Thyroid gland (tissue), 4 donors: ENCODE results near the gene C11orf65. TPM values are rescaled to one million over a fixed set of nuclear protein-coding genes. Genes with fewer than 3 reads are reported as not detected.
"Not testable (repeated sequence)": the region's sequence is repeated elsewhere in the genome, so short reads cannot be mapped to it uniquely, and the experiment has no call there.

Source experiments
- DNase-seq, 2 donors: peaks; one replicate each; pipeline ENCODE4 v3.0.0-alpha.2; 2019
- H3K27ac ChIP-seq, 3 donors: fragments of 200-600 bp; sonication (generic); 1 replicate in 2 of 3; 2 replicates in 1 of 3; pipeline ENCODE4 v1.5.1; 2016 to 2019; ENCODE audit warnings: mild to moderate bottlenecking in 1 of 3, moderate library complexity in 1 of 3
- H3K27me3 ChIP-seq: fragments of 200-600 bp; sonication (generic); one replicate; pipeline ENCODE4 v1.5.1; 2019
- H3K36me3 ChIP-seq, 2 donors: fragments of 200-600 bp; sonication (generic); one replicate each; pipeline ENCODE4 v1.5.1; 2016 to 2019
- H3K4me1 ChIP-seq, 2 donors: fragments of 200-600 bp; sonication (generic); one replicate each; pipeline ENCODE4 v1.5.1; 2017 to 2019
- H3K4me3 ChIP-seq, 3 donors: fragments of 200-600 bp; sonication (generic); replicated peaks in 1 of 3; 1 replicate in 2 of 3; 2 replicates in 1 of 3; pipeline ENCODE4 v1.5.1; 2016; ENCODE audit warnings: mild to moderate bottlenecking in 1 of 3
- H3K9me3 ChIP-seq: fragments of 200-600 bp; sonication (generic); one replicate; pipeline ENCODE4 v1.5.1; 2017
- CTCF ChIP-seq, 6 experiments: fragments of 200-600 bp in 3 of 6; fragments of 450-650 bp in 3 of 6; sonication (generic) in 3 of 6; IDR thresholded peaks; one replicate each; pipeline ENCODE4 v1.5.1; 2016 to 2019; ENCODE audit warnings: antibody characterized with exemption in 6 of 6, mild to moderate bottlenecking in 2 of 6, inconsistent platforms in 1 of 6, moderate library complexity in 1 of 6
- POLR2A ChIP-seq, 2 donors: fragments of 450-650 bp; IDR thresholded peaks; one replicate each; pipeline ENCODE4 v1.6.1; 2017; ENCODE audit warnings: antibody characterized with exemption in 2 of 2, mild to moderate bottlenecking in 2 of 2, moderate library complexity in 1 of 2
- WGBS, 2 donors: methylation state at CpG; one replicate each; pipeline ENCODE4 v1.1.5; 2017; 5-methylcytosine and 5-hydroxymethylcytosine counted together
- intact Hi-C: fragments of 100-400 bp; cut with DNase I; formaldehyde crosslinking; loops from one replicate; pipeline ENCODE4 v1.15.1; 2023
- total RNA-seq, 4 donors: library from RNA; depleted of rRNA; stranded (reverse); fragments of >200 nt; gene quantifications; one replicate each; pipeline ENCODE4 v1.2.3, GENCODE V29; 2016

The C11orf65 gene
- total RNA-seq, 4 donors from 2014 or later: 1.3 to 3.8 (median 1.7) TPM

- Histone ChIP-seq H3K9me3 (no peaks in the 10 kb centered on the region), H3K4me3 (no peak overlapping the region), H3K36me3 (no peaks in the 10 kb centered on the region), H3K27me3 (no peaks in the 10 kb centered on the region), H3K4me1 (no peaks in the 10 kb centered on the region), H3K27ac (no peak overlapping the region)
- WGBS, 2 donors: 93 to 94% methylated on average over 1 of the region's 1 CpG
- TF ChIP-seq CTCF (IDR thresholded peaks at IDR 0.05) (no peak), POLR2A (IDR thresholded peaks at IDR 0.05) (no peak)
- intact Hi-C loops: no loop called here
- no peak for DNase-seq
Observed at GRCh38 chr11:108402241-108402640, 65.1 kb downstream of the C11orf65 start.

GRCh38 chr11:108398439-108398838, 68.9 kb downstream of the C11orf65 start:
- H3K27ac ChIP-seq: no peak overlapping the region
- H3K27me3 ChIP-seq: no peaks in the 10 kb centered on the region
- no peak overlapping the region for H3K4me3 ChIP-seq
- DNase-seq: no peak
- no peak for TF ChIP-seq CTCF (IDR thresholded peaks at IDR 0.05)
- no peak for TF ChIP-seq POLR2A (IDR thresholded peaks at IDR 0.05)
- H3K9me3 ChIP-seq: no peaks in the 10 kb centered on the region
- no peaks in the 10 kb centered on the region for H3K36me3 ChIP-seq
- no peaks in the 10 kb centered on the region for H3K4me1 ChIP-seq
- WGBS, 2 donors: 84 to 87% methylated on average over 6 of the region's 6 CpGs
- intact Hi-C loops: no loop called here

- H3K27ac ChIP-seq, H3K4me1 ChIP-seq, intact Hi-C loops, H3K9me3 ChIP-seq, DNase-seq, H3K27me3 ChIP-seq, H3K36me3 ChIP-seq, H3K4me3 ChIP-seq: not testable (repeated sequence)
- 95 to 97% methylated on average over 6 of the region's 6 CpGs for WGBS, 2 donors
Observed at GRCh38 chr11:108396672-108397071, 70.7 kb downstream of the C11orf65 start.

GRCh38 chr11:108394744-108395284, 72.5 kb downstream of the C11orf65 start:
- no peak overlapping the region for H3K4me3 ChIP-seq
- H3K27me3 ChIP-seq: no peaks in the 10 kb centered on the region
- H3K9me3 ChIP-seq: no peaks in the 10 kb centered on the region
- intact Hi-C loops: no loop called here
- H3K27ac ChIP-seq: no peak overlapping the region
- no peaks in the 10 kb centered on the region for H3K36me3 ChIP-seq
- DNase-seq: no peak
- WGBS, 2 donors: 93 to 96% methylated on average over 4 of the region's 4 CpGs
- H3K4me1 ChIP-seq: no peaks in the 10 kb centered on the region
- TF ChIP-seq POLR2A (IDR thresholded peaks at IDR 0.05) (no peak), CTCF (IDR thresholded peaks at IDR 0.05) (no peak)

- Histone ChIP-seq H3K27ac (no peak overlapping the region), H3K27me3 (no peaks in the 10 kb centered on the region), H3K36me3 (no peaks in the 10 kb centered on the region), H3K9me3 (no peaks in the 10 kb centered on the region), H3K4me1 (no peaks in the 10 kb centered on the region), H3K4me3 (no peak overlapping the region)
- 45 to 49% methylated on average over 1 of the region's 1 CpG for WGBS, 2 donors
- intact Hi-C loops: no loop called here
- TF ChIP-seq POLR2A (IDR thresholded peaks at IDR 0.05) (no peak), CTCF (IDR thresholded peaks at IDR 0.05) (no peak)
- no peak for DNase-seq
Observed at GRCh38 chr11:108393046-108393445, 74.3 kb downstream of the C11orf65 start.

- H3K9me3 ChIP-seq: no peaks in the 10 kb centered on the region
- no peaks in the 10 kb centered on the region for H3K4me1 ChIP-seq
- no peak for TF ChIP-seq CTCF (IDR thresholded peaks at IDR 0.05)
- no peak for TF ChIP-seq POLR2A (IDR thresholded peaks at IDR 0.05)
- DNase-seq: no peak
- no peak overlapping the region for H3K27ac ChIP-seq
- no peaks in the 10 kb centered on the region for H3K27me3 ChIP-seq
- 91 to 92% methylated on average over 1 of the region's 1 CpG for WGBS, 2 donors
- H3K4me3 ChIP-seq: no peak overlapping the region
- H3K36me3 ChIP-seq: no peaks in the 10 kb centered on the region
- intact Hi-C loops: no loop called here
Observed at GRCh38 chr11:108392353-108392752, 75.0 kb downstream of the C11orf65 start.
